Mesendoderm (in vitro differentiated cells): ENCODE measurements around the gene JMJD1C. TPM values are rescaled to one million over a fixed set of nuclear protein-coding genes. Genes with fewer than 3 reads are reported as not detected.
A peak's percentile ranks its signal among the peaks of the same experiment; 100 is the strongest.

Source experiments
- DNase-seq: peaks from one replicate; pipeline ENCODE4 v3.0.0; 2013
- H2AK5ac ChIP-seq: 2 replicates; pipeline ENCODE4 v1.6.1; 2013; ENCODE audit warnings: low read length, inconsistent platforms
- H2BK120ac ChIP-seq: 2 replicates; pipeline ENCODE4 v1.6.1; 2013; ENCODE audit warnings: low read depth, mild to moderate bottlenecking, low read length, moderate library complexity, mixed read lengths
- H2BK15ac ChIP-seq: replicated peaks from 2 replicates; pipeline ENCODE4 v1.6.1; 2013; ENCODE audit warnings: low read depth, mild to moderate bottlenecking, moderate library complexity
- H2BK5ac ChIP-seq: 2 replicates; pipeline ENCODE4 v1.6.1; 2013; ENCODE audit warnings: low read length, inconsistent platforms
- H3K18ac ChIP-seq: 2 replicates; pipeline ENCODE4 v1.6.1; 2013; ENCODE audit warnings: mild to moderate bottlenecking, low read length, mixed read lengths
- H3K23ac ChIP-seq: one replicate; pipeline ENCODE4 v1.6.1; 2013; ENCODE audit warnings: low read length
- H3K27ac ChIP-seq: 2 replicates; pipeline ENCODE4 v1.5.1; 2013; ENCODE audit warnings: low read depth, mild to moderate bottlenecking, inconsistent platforms, low read length, moderate library complexity
- H3K27me3 ChIP-seq: 2 replicates; pipeline ENCODE4 v1.6.1; 2013; ENCODE audit warnings: low read length, control low read depth, mild to moderate bottlenecking, inconsistent platforms; ENCODE audit not compliant: insufficient read depth, poor library complexity
- H3K36me3 ChIP-seq: 2 replicates; pipeline ENCODE4 v1.6.1; 2013; ENCODE audit warnings: low read length, inconsistent platforms; ENCODE audit not compliant: control insufficient read depth, insufficient read depth
- H3K4ac ChIP-seq: one replicate; pipeline ENCODE4 v1.6.1; 2013; ENCODE audit warnings: low read depth, mild to moderate bottlenecking, low read length, moderate library complexity
- H3K4me1 ChIP-seq: 2 replicates; pipeline ENCODE4 v1.6.1; 2013; ENCODE audit warnings: low read depth, low read length, inconsistent platforms; ENCODE audit not compliant: control insufficient read depth
- H3K4me2 ChIP-seq: 2 replicates; pipeline ENCODE4 v1.6.1; 2013; ENCODE audit warnings: low read length
- H3K4me3 ChIP-seq: 2 replicates; pipeline ENCODE4 v1.5.1; 2013; ENCODE audit warnings: mild to moderate bottlenecking, low read length
- H3K56ac ChIP-seq: one replicate; pipeline ENCODE4 v1.6.1; 2013; ENCODE audit warnings: low read length
- H3K79me1 ChIP-seq: 2 replicates; pipeline ENCODE4 v1.6.1; 2013; ENCODE audit warnings: low read length, inconsistent platforms
- H3K79me2 ChIP-seq: 2 replicates; pipeline ENCODE4 v1.6.1; 2013; ENCODE audit warnings: mild to moderate bottlenecking, low read length; ENCODE audit not compliant: control insufficient read depth, insufficient read depth
- H3K9ac ChIP-seq: 2 replicates; pipeline ENCODE4 v1.6.1; 2013; ENCODE audit warnings: low read length, inconsistent platforms
- H4K5ac ChIP-seq: one replicate; pipeline ENCODE4 v1.6.1; 2013; ENCODE audit warnings: low read length
- H4K8ac ChIP-seq: one replicate; pipeline ENCODE4 v1.6.1; 2013; ENCODE audit warnings: low read depth, mild to moderate bottlenecking, control low read depth, low read length, moderate library complexity
- WGBS: extraction: QIAGEN DNeasy Blood & Tissue Kit; methylation state at CpG from one replicate; pipeline ENCODE4 v1.1.7; 2013; ENCODE audit warnings: low lambda C conversion rate, missing lambda C conversion rate; ENCODE audit not compliant: insufficient coverage; ENCODE audit errors: extremely low coverage; 5-methylcytosine and 5-hydroxymethylcytosine counted together
- polyA plus RNA-seq, 2 experiments: library from polyadenylated mRNA; stranded (reverse); fragments of 200-250 nt; gene quantifications; one replicate each; pipeline ENCODE4 v1.2.3, GENCODE V29; 2013

JMJD1C gene
- 65.5 TPM for polyA plus RNA-seq (2013, experiment 1 of 2)
- 68.5 TPM for polyA plus RNA-seq (2013, experiment 2 of 2)

DNA sequence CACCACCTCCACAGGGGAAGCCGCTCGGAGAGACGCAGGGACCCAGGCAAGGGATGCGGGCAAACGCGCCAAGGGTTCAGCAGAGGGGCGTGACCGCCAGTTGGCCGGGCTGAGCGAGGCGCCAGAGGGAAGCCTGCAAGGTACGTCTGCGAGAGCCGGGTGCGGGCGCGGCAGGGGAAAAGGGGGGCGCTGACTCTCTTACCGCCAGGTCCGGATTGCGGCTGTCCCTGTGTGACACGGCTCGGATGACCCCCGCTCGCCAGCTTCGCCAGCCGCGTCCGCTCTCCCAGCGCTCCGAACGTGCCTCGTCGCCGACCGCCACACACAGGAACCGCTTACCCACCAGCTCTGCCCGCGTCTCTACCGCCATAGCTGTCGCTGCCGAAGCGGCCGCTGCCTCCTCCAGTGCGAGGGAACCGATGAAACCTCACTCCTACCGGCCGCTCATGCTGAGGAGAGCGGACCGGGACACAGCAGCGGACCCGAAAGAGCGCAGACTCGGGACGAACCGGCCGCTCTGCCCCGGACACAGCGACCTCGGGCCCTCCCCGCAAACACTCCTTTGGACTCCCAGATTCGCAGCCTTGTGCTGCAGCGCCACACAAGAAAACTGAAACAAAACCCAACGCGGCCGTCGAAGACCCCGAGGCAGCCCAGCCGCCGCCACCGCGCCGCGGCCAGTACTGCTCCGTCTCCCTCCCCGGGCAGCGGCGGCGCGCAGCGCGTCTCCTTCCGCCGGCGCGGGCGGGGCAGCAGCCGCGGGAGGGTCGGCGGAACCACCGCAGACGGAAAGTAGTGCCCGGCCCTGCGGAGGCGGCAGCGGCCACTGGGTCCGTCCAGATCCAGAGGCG lies at the start of gene JMJD1C:
Gene JMJD1C, minus strand, starts transcription at position 685 of the 851 bp plus-strand sequence. Its CDS starts 315 bp downstream, at position 370.
- H3K56ac ChIP-seq = peak within 1 kb of the TSS; percentile 99
- no peaks in the 10 kb centered on the region for H3K27me3 ChIP-seq
- H3K18ac ChIP-seq = peak within 1 kb of the TSS; percentile 72
- H4K8ac ChIP-seq = no peak within 1 kb of the TSS
- no peak within 1 kb of the TSS for H2AK5ac ChIP-seq
- peak within 1 kb of the TSS; percentile 98 for H3K9ac ChIP-seq
- H2BK120ac ChIP-seq = peak within 1 kb of the TSS; percentile 10
- peak within 1 kb of the TSS; percentile 66 for H3K4ac ChIP-seq
- peak within 1 kb of the TSS; percentile 70 for H3K4me2 ChIP-seq
- H4K5ac ChIP-seq = no peak within 1 kb of the TSS
- no peaks in the 10 kb centered on the region for H3K79me1 ChIP-seq
- no peak within 1 kb of the TSS for H2BK15ac ChIP-seq
- H3K4me1 ChIP-seq = no peaks in the 10 kb centered on the region
- H3K4me3 ChIP-seq = peak within 1 kb of the TSS; percentile 88
- peak within 1 kb of the TSS; percentile 100 for H3K23ac ChIP-seq
- DNase-seq = peak; percentile 95
- no peaks in the 10 kb centered on the region for H3K36me3 ChIP-seq
- no CpG with 5 or more reads among the region's 99 CpGs for WGBS
- peak within 1 kb of the TSS; percentile 97 for H2BK5ac ChIP-seq
- peak within 1 kb of the TSS; percentile 93 for H3K27ac ChIP-seq
- peaks cover 33% of the 10 kb centered on the region for H3K79me2 ChIP-seq

DNA sequence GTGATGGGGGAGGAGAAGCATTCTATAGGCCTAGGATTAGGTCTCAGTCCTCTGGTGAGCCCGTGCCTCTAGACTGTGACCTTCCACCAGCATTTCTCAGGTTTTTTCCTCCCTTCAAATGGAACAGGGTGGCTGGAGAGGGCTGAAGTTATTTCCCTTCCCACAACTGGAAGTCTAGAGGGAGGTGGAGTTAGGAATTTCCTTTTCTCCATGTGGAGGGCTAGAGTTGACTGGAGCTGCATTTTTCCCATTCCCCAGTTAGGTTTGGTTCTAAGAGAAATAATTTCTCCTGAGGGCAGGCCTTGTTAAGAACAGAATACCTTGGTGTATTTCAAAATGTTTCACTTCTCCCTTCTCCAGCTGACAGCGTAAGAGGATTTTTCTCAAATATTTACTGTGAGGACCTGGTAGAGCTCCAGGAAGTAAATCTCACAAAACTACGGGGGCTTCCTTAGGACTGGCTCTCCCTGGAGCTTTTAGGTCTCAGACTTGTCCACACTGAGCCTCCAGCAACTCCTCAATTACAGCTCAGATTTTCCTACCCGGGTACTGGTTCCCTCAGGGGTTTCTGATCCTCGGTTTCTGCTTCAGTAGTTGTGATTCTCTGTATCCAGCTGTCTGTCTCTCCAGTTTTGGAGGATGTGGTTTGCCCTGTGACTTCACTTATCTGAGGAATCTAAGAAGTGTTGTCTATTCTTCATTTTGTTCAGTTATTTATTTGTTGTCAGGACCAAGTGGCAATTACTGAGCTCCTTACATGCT lies 49.4 kb upstream of the JMJD1C start:
- no CpG with 5 or more reads among the region's 5 CpGs for WGBS
- Histone ChIP-seq H3K36me3 (no peaks in the 10 kb centered on the region), H4K8ac (peak overlapping the region; percentile 28), H3K27ac (peak overlapping the region; percentile 99), H3K23ac (no peak overlapping the region), H3K27me3 (no peaks in the 10 kb centered on the region), H2BK5ac (peak overlapping the region; percentile 66), H3K79me1 (peaks cover 11% of the 10 kb centered on the region), H3K56ac (peak overlapping the region; percentile 83), H3K4me2 (peak overlapping the region; percentile 6), H2BK120ac (peak overlapping the region; percentile 99), H3K4me1 (peaks cover 16% of the 10 kb centered on the region), H3K4me3 (no peak overlapping the region), H2BK15ac (peak overlapping the region; percentile 85), H2AK5ac (no peak overlapping the region), H3K79me2 (peaks cover 52% of the 10 kb centered on the region), H3K4ac (peak overlapping the region; percentile 79), H3K18ac (peak overlapping the region; percentile 97), H4K5ac (no peak overlapping the region), H3K9ac (peak overlapping the region; percentile 56)
- DNase-seq = peak; percentile 98

DNA sequence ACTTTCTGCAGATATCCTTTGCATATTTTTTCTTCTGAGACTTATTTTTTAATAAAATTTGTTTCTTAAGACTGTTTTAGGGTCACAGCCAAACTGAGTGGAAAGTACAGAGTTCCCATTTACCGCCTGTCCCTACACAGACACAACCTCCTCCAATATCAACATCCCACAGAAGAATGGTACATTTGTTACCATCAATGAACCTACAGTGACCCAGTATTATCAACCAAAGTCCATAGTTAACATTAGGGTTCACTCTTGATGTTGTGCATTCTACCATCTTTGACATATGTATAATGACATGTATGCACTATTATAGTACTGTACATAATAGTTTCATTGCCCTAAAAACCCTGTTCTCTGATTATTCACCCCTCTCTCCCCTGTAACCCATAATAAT lies 40.8 kb upstream of the JMJD1C start:
- peaks cover 12% of the 10 kb centered on the region for H3K4me1 ChIP-seq
- H3K79me2 ChIP-seq = peaks cover 28% of the 10 kb centered on the region
- no peak overlapping the region for H4K5ac ChIP-seq
- no peak overlapping the region for H3K56ac ChIP-seq
- H3K27ac ChIP-seq = no peak overlapping the region
- H3K36me3 ChIP-seq = no peaks in the 10 kb centered on the region
- no peak overlapping the region for H3K9ac ChIP-seq
- no peak overlapping the region for H2BK15ac ChIP-seq
- no peak overlapping the region for H2BK5ac ChIP-seq
- no peak overlapping the region for H3K4me2 ChIP-seq
- no peak overlapping the region for H3K23ac ChIP-seq
- H3K79me1 ChIP-seq = peaks cover 6% of the 10 kb centered on the region
- H2BK120ac ChIP-seq = no peak overlapping the region
- no peaks in the 10 kb centered on the region for H3K27me3 ChIP-seq
- H4K8ac ChIP-seq = peak overlapping the region; percentile 5
- H3K18ac ChIP-seq = no peak overlapping the region
- WGBS = no CpG with 5 or more reads among the region's 1 CpG
- H2AK5ac ChIP-seq = no peak overlapping the region
- no peak overlapping the region for H3K4me3 ChIP-seq
- H3K4ac ChIP-seq = no peak overlapping the region
- no peak for DNase-seq

DNA sequence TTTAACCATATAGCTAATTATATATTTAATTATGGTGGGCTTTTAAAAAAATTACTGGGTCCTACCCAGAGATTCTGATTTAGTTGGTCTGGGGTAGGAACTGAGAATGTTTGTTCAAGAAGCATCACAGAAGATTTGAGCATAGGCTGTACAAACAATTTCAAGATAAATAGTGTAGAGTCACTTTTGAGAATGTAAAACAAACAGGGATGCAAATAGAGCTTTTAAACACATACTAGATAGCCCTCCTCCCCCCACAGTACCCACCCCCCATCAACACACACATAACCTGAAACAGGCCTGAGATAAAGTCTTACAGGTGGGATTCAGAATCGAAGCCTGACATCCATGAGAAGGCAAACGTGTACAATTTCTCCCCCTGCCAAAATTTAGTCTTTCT lies 39.8 kb upstream of the JMJD1C start:
- WGBS = no CpG with 5 or more reads among the region's 2 CpGs
- no peak overlapping the region for H3K4ac ChIP-seq
- H3K9ac ChIP-seq = no peak overlapping the region
- H3K79me2 ChIP-seq = peaks cover 28% of the 10 kb centered on the region
- H3K4me2 ChIP-seq = no peak overlapping the region
- H3K36me3 ChIP-seq = no peaks in the 10 kb centered on the region
- no peak for DNase-seq
- no peak overlapping the region for H3K18ac ChIP-seq
- no peak overlapping the region for H4K5ac ChIP-seq
- no peak overlapping the region for H3K23ac ChIP-seq
- H3K27me3 ChIP-seq = no peaks in the 10 kb centered on the region
- peaks cover 12% of the 10 kb centered on the region for H3K4me1 ChIP-seq
- H3K27ac ChIP-seq = no peak overlapping the region
- H3K4me3 ChIP-seq = no peak overlapping the region
- no peak overlapping the region for H2BK120ac ChIP-seq
- peaks cover 7% of the 10 kb centered on the region for H3K79me1 ChIP-seq
- no peak overlapping the region for H2BK5ac ChIP-seq
- no peak overlapping the region for H2AK5ac ChIP-seq
- no peak overlapping the region for H4K8ac ChIP-seq
- no peak overlapping the region for H2BK15ac ChIP-seq
- no peak overlapping the region for H3K56ac ChIP-seq

GRCh38 chr10:63504145-63504881 lies 38.5 kb upstream of the JMJD1C start:
- H3K79me2 ChIP-seq = peaks cover 30% of the 10 kb centered on the region
- peak overlapping the region; percentile 11 for H3K4me2 ChIP-seq
- no peak overlapping the region for H3K23ac ChIP-seq
- peak overlapping the region; percentile 53 for H3K27ac ChIP-seq
- no peak overlapping the region for H4K8ac ChIP-seq
- peak overlapping the region; percentile 51 for H2BK120ac ChIP-seq
- H3K18ac ChIP-seq = peak overlapping the region; percentile 70
- no peaks in the 10 kb centered on the region for H3K27me3 ChIP-seq
- peaks cover 8% of the 10 kb centered on the region for H3K79me1 ChIP-seq
- H4K5ac ChIP-seq = no peak overlapping the region
- H3K4ac ChIP-seq = peak overlapping the region; percentile 79
- no peak overlapping the region for H2BK15ac ChIP-seq
- no peak overlapping the region for H2BK5ac ChIP-seq
- H3K56ac ChIP-seq = peak overlapping the region; percentile 51
- no CpG with 5 or more reads among the region's 3 CpGs for whole genome bisulfite sequencing
- DNase-seq = peak; percentile 95
- no peak overlapping the region for H2AK5ac ChIP-seq
- H3K9ac ChIP-seq = no peak overlapping the region
- no peak overlapping the region for H3K4me3 ChIP-seq
- H3K36me3 ChIP-seq = no peaks in the 10 kb centered on the region
- peaks cover 12% of the 10 kb centered on the region for H3K4me1 ChIP-seq
